ENCODE measurements around the gene CHN1. TPM values are rescaled to one million over a fixed set of nuclear protein-coding genes. Genes with fewer than 3 reads are reported as not detected.

CHN1 gene
- total RNA-seq, 4 donors from 2014 or later = 5.8 to 24.7 (median 9.3) TPM

DNA sequence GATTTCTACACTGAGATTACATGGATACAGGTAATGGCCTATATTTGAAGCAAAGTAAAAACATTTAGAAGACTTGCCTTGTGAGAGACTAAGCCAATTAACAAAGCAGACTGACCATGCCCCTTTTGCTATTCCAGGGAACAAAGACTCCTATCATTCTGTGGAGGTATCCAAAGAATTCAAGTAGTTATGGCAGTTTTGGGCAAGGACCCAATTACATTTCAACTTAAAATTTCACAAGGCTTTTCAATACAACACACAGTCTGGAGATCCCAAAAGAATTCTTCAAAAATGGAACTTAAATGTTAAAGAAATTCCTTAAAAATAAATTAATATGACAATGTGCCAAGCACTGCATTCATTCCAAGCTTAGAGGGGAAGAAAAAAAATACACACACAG, 131.7 kb downstream of the CHN1 start:
- TF ChIP-seq CTCF (IDR thresholded peaks at IDR 0.05; ENCODE audit: low read depth) = no peak

DNA sequence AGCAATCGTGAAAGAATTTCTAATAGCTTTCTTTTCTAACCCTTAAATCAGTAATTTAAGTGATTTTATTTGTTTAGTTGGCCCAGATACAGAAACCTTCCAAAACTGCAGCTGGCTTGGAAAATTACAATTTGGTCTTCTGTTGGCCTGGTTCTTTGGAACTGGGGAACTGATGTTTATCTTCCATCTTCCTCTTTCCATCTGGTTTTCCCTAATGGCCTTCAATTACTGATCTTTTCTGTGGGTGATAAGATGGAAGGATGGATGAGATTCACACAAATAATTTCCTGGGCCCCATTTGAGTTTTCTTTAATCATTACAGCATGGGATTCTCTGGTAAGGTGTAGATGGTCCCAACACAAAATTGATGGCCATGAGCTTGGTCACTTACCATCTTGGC, 134.4 kb downstream of the CHN1 start:
- no peak for TF ChIP-seq CTCF (IDR thresholded peaks at IDR 0.05; ENCODE audit: low read depth)

- no peak for TF ChIP-seq CTCF (IDR thresholded peaks at IDR 0.05; ENCODE audit: low read depth)
Observed at GRCh38 chr2:174868878-174869277, 136.3 kb downstream of the CHN1 start.

- no peak for TF ChIP-seq CTCF (IDR thresholded peaks at IDR 0.05; ENCODE audit: low read depth)
Observed at GRCh38 chr2:174866421-174866820, 138.8 kb downstream of the CHN1 start.

- TF ChIP-seq CTCF (IDR thresholded peaks at IDR 0.05; ENCODE audit: low read depth) = no peak
Observed at GRCh38 chr2:174863183-174863582, 142.0 kb downstream of the CHN1 start.

- no peak for TF ChIP-seq CTCF (IDR thresholded peaks at IDR 0.05; ENCODE audit: low read depth)
Observed at GRCh38 chr2:174859563-174860169, 145.5 kb downstream of the CHN1 start.

DNA sequence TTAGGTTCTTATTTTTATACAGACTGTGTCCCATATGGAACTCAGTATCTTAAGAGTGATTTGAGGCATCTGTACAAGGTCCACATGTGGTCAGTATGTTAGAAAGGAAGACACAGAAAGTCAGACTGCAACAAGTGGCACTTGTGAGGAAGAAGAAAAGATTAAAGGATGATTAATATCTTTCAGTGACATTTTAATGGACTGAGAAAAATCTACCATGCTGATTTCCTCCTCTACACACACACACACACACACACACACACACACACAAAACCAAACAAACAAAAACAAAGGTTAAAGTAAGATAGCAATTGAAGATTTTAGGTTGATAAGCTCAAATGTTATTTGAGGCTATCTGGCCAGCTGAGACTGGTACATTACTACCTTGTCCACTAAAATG, 146.4 kb downstream of the CHN1 start:
- TF ChIP-seq CTCF (IDR thresholded peaks at IDR 0.05; ENCODE audit: low read depth) = no peak

Measured in subcutaneous adipose tissue (tissue), 4 donors.